ENCODE results near the gene CPSF4L.

CPSF4L gene

DNA sequence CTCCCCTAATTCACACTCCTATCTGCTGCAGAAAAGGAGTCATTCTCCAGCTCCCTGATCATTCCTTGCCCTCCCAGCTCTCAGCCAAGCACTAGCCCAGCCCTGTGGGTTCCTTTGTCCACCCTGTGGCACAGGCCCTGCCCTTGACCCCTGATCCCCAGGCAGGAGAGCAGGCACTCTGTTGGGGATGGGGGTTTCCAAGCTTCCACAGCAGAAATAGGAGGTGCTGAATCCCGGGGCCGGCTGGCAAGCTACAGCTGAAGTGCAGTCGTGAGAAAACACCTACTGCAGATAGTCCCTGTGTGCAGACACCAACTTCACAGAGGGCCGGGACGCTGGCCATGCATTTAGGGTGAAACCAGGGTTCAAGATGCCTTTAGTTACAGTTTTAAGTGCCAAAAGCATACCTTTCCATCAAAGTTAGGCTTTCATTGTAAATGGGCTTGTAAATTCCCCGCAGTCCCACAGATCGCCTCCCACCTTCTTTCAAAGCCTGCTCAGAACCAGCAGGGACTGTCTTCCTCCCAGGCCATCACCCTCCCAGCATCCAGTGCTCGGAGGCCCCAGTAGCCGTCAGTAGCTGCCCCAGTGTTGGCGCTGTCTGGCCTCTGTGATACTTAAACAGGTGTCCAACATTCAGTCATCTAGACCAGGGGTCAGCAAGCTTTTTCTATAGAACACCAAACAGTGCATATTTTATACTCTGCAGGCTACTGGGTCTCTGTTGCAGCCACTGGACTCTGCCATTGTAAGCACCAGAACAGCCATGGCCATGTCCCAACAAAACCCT lies 10.6 kb downstream of the CPSF4L start:
- Histone ChIP-seq H3K4me1 (ENCODE audit: low read length) (no peaks in the 10 kb centered on the region), H2AFZ (ENCODE audit: low read depth, low read length) (no peak overlapping the region), H3K4me3 (ENCODE audit: low read length) (no peak overlapping the region), H3K36me3 (replicated peaks; ENCODE audit: low read depth, low read length) (peaks cover 5% of the 10 kb centered on the region), H3K9me3 (ENCODE audit: insufficient read depth, low read length) (no peaks in the 10 kb centered on the region), H3K27me3 (ENCODE audit: low read depth, low read length) (no peaks in the 10 kb centered on the region), H3K27ac (ENCODE audit: low read length) (no peak overlapping the region), H3K9ac (ENCODE audit: low read length) (no peak overlapping the region), H4K20me1 (ENCODE audit: insufficient read depth, low read length) (no peaks in the 10 kb centered on the region), H3K79me2 (ENCODE audit: low read length) (no peaks in the 10 kb centered on the region), H3K4me2 (ENCODE audit: low read length) (no peak overlapping the region)
- TF ChIP-seq, protein P1, sequence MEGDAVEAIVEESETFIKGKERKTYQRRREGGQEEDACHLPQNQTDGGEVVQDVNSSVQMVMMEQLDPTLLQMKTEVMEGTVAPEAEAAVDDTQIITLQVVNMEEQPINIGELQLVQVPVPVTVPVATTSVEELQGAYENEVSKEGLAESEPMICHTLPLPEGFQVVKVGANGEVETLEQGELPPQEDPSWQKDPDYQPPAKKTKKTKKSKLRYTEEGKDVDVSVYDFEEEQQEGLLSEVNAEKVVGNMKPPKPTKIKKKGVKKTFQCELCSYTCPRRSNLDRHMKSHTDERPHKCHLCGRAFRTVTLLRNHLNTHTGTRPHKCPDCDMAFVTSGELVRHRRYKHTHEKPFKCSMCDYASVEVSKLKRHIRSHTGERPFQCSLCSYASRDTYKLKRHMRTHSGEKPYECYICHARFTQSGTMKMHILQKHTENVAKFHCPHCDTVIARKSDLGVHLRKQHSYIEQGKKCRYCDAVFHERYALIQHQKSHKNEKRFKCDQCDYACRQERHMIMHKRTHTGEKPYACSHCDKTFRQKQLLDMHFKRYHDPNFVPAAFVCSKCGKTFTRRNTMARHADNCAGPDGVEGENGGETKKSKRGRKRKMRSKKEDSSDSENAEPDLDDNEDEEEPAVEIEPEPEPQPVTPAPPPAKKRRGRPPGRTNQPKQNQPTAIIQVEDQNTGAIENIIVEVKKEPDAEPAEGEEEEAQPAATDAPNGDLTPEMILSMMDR (IDR thresholded peaks at IDR 0.05; ENCODE audit: low read depth, low read length): no peak
- TF ChIP-seq EZH2phosphoT487 (IDR thresholded peaks at IDR 0.05; ENCODE audit: low read depth): no peak

GRCh38 chr17:73249700-73250099 lies 12.0 kb downstream of the CPSF4L start:
- Histone ChIP-seq H2AFZ (ENCODE audit: low read depth, low read length) (no peak overlapping the region), H3K36me3 (replicated peaks; ENCODE audit: low read depth, low read length) (peaks cover 5% of the 10 kb centered on the region), H3K79me2 (ENCODE audit: low read length) (no peaks in the 10 kb centered on the region), H3K27ac (ENCODE audit: low read length) (no peak overlapping the region), H4K20me1 (ENCODE audit: insufficient read depth, low read length) (no peaks in the 10 kb centered on the region), H3K9me3 (ENCODE audit: insufficient read depth, low read length) (no peaks in the 10 kb centered on the region), H3K27me3 (ENCODE audit: low read depth, low read length) (no peaks in the 10 kb centered on the region), H3K4me1 (ENCODE audit: low read length) (no peaks in the 10 kb centered on the region), H3K4me3 (ENCODE audit: low read length) (no peak overlapping the region), H3K9ac (ENCODE audit: low read length) (no peak overlapping the region), H3K4me2 (ENCODE audit: low read length) (no peak overlapping the region)
- TF ChIP-seq, protein P1 (IDR thresholded peaks at IDR 0.05; ENCODE audit: low read depth, low read length): no peak
- TF ChIP-seq EZH2phosphoT487 (IDR thresholded peaks at IDR 0.05; ENCODE audit: low read depth): no peak

DNA sequence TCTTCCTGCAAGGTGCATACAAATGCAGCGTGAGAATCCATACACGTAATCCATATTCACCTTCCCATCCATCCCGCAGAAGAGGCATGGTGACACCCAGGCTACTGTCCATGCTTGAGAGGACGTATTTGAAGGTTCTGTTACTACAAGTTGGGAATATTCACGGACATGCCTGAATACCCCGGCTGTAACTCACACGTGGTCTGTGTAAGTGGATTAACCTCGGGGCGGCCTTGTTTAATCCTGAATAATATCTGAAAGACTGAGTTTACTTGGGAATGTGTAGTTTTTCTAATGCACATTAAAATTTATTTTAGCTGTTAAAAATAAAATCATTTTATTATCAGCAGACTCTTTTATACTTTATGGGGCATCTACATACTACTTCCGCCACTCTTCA lies 13.1 kb downstream of the CPSF4L start:
- H3K9ac ChIP-seq (ENCODE audit: low read length): no peak overlapping the region
- H4K20me1 ChIP-seq (ENCODE audit: insufficient read depth, low read length): no peaks in the 10 kb centered on the region
- H3K4me2 ChIP-seq (ENCODE audit: low read length): no peak overlapping the region
- H3K79me2 ChIP-seq (ENCODE audit: low read length): no peaks in the 10 kb centered on the region
- no peak overlapping the region for H3K4me3 ChIP-seq (ENCODE audit: low read length)
- H3K4me1 ChIP-seq (ENCODE audit: low read length): no peaks in the 10 kb centered on the region
- no peak overlapping the region for H3K27ac ChIP-seq (ENCODE audit: low read length)
- peaks cover 5% of the 10 kb centered on the region for H3K36me3 ChIP-seq (replicated peaks; ENCODE audit: low read depth, low read length)
- H3K27me3 ChIP-seq (ENCODE audit: low read depth, low read length): no peaks in the 10 kb centered on the region
- no peaks in the 10 kb centered on the region for H3K9me3 ChIP-seq (ENCODE audit: insufficient read depth, low read length)
- no peak overlapping the region for H2AFZ ChIP-seq (ENCODE audit: low read depth, low read length)
- TF ChIP-seq, protein P1 (IDR thresholded peaks at IDR 0.05; ENCODE audit: low read depth, low read length): no peak
- TF ChIP-seq EZH2phosphoT487 (IDR thresholded peaks at IDR 0.05; ENCODE audit: low read depth): no peak

DNA sequence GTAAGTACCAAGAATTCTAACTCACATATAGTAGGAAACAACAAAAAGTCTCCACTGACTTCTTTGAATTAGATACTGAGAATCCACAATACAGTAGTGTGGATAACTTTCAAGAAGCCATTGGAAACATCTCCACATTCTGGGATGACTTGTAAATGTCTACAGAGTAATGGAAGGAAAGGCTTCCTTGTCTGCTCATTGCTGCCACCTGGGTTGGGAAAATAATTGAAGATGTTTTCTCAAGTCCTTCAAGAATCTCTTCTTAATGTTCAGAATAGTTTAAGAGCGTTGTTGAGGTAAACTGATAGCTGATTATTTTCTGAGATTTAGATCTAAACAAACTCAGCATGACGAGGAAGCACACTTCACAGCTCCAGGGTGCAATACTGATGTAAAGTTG lies 14.0 kb downstream of the CPSF4L start:
- H3K4me2 ChIP-seq (ENCODE audit: low read length): no peak overlapping the region
- H3K9ac ChIP-seq (ENCODE audit: low read length): no peak overlapping the region
- TF ChIP-seq, protein P1 (IDR thresholded peaks at IDR 0.05; ENCODE audit: low read depth, low read length): no peak; the same call in 1 of the 2 replicates
- no peak for TF ChIP-seq EZH2phosphoT487 (IDR thresholded peaks at IDR 0.05; ENCODE audit: low read depth)
- H3K36me3 ChIP-seq (replicated peaks; ENCODE audit: low read depth, low read length): peaks cover 5% of the 10 kb centered on the region
- no peaks in the 10 kb centered on the region for H3K4me1 ChIP-seq (ENCODE audit: low read length)
- H4K20me1 ChIP-seq (ENCODE audit: insufficient read depth, low read length): no peaks in the 10 kb centered on the region
- no peaks in the 10 kb centered on the region for H3K27me3 ChIP-seq (ENCODE audit: low read depth, low read length)
- H3K79me2 ChIP-seq (ENCODE audit: low read length): no peaks in the 10 kb centered on the region
- H3K9me3 ChIP-seq (ENCODE audit: insufficient read depth, low read length): no peaks in the 10 kb centered on the region
- no peak overlapping the region for H2AFZ ChIP-seq (ENCODE audit: low read depth, low read length)
- H3K4me3 ChIP-seq (ENCODE audit: low read length): no peak overlapping the region
- no peak overlapping the region for H3K27ac ChIP-seq (ENCODE audit: low read length)

Measured in OCI-LY3 (cell line).